Astrocyte of the spinal cord (primary cell): Measurements from ENCODE around the gene CSAD.

ENCODE experiments used
- DNase-seq: peaks from one replicate; pipeline ENCODE4 v3.0.0; 2011; ENCODE audit warnings: low read depth, low spot score
- H3K4me3 ChIP-seq: 2 replicates; pipeline ENCODE4 v1.5.1; 2011; ENCODE audit warnings: low read depth, mild to moderate bottlenecking, low read length, moderate library complexity
- CTCF ChIP-seq: IDR thresholded peaks from 2 replicates; pipeline ENCODE4 v1.5.1; 2012; ENCODE audit warnings: low read depth, mild to moderate bottlenecking, low read length, inconsistent platforms
- in situ Hi-C: cut with HindIII; loops from 2 replicates; pipeline ENCODE4 v1.10.0; 2017; ENCODE audit warnings: low sequenced_read_pairs

CSAD gene

GRCh38 chr12:53131844-53132243, 48.9 kb downstream of the CSAD start:
- in situ Hi-C loops = no loop called here
- no peak for DNase-seq
- no peak overlapping the region for H3K4me3 ChIP-seq
- no peak for TF ChIP-seq CTCF

GRCh38 chr12:53128780-53129569, 51.8 kb downstream of the CSAD start:
- no peak for DNase-seq
- in situ Hi-C loops = no loop called here
- H3K4me3 ChIP-seq = no peak overlapping the region
- no peak for TF ChIP-seq CTCF

GRCh38 chr12:53127169-53127568, 53.6 kb downstream of the CSAD start:
- in situ Hi-C loops = no loop called here
- DNase-seq = no peak
- TF ChIP-seq CTCF = no peak
- H3K4me3 ChIP-seq = no peak overlapping the region

- in situ Hi-C loops = no loop called here
- no peak for TF ChIP-seq CTCF
- no peak for DNase-seq
- H3K4me3 ChIP-seq = no peak overlapping the region
These were observed 56.4 kb downstream of the CSAD start for GRCh38 chr12:53124352-53124723.

GRCh38 chr12:53123578-53124351, 57.0 kb downstream of the CSAD start:
- TF ChIP-seq CTCF = no peak

GRCh38 chr12:53122961-53123468, 57.7 kb downstream of the CSAD start:
- in situ Hi-C loops = no loop called here
- no peak for TF ChIP-seq CTCF
- no peak for DNase-seq
- H3K4me3 ChIP-seq = no peak overlapping the region

More at GRCh38 chr12:53123578-53124351, 57.0 kb downstream of the CSAD start:
- H3K4me3 ChIP-seq = no peak overlapping the region
- in situ Hi-C loops = no loop called here
- peak; percentile 4 for DNase-seq
